SU-DHL-6 (cell line): ENCODE measurements around the gene TNKS1BP1.

ENCODE experiments used
- EZH2phosphoT487 ChIP-seq: fragments of 200-600 bp; sonication (generic), shearing (Covaris generic); conservative IDR thresholded peaks from 2 replicates; pipeline ENCODE4 v1.6.1; 2018; ENCODE audit warnings: mild to moderate bottlenecking, antibody characterized with exemption, low read length, moderate library complexity, mixed read lengths
- TF ChIP-seq, protein P1 (sequence below): fragments of 200-600 bp; sonication (generic); IDR thresholded peaks from one replicate; pipeline ENCODE4 v1.5.1; 2017; ENCODE audit warnings: antibody characterized with exemption, mild to moderate bottlenecking, low read length, moderate library complexity; ENCODE audit not compliant: insufficient read depth, poor library complexity, severe bottlenecking

DNA sequence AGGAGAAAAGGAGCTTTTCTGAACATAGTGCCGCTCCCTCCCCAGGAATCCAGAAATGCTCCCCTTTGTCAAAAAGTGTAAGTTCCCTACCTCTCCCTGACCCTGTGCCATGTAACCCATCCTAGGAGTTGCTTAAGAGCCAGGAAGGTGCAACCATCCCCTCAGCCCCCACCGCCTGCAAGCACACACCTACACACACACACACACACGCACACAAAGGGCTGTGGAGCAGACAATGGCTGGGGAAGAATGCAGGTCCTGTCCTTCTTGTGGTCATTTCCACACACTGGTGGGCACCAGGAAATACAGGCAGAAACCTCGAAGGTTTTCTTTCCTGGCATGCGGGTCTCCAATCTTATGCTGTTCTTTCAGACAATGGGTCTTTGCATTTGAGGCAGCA, 14.6 kb upstream of the TNKS1BP1 start:
- no peak for TF ChIP-seq EZH2phosphoT487
- TF ChIP-seq, protein P1, sequence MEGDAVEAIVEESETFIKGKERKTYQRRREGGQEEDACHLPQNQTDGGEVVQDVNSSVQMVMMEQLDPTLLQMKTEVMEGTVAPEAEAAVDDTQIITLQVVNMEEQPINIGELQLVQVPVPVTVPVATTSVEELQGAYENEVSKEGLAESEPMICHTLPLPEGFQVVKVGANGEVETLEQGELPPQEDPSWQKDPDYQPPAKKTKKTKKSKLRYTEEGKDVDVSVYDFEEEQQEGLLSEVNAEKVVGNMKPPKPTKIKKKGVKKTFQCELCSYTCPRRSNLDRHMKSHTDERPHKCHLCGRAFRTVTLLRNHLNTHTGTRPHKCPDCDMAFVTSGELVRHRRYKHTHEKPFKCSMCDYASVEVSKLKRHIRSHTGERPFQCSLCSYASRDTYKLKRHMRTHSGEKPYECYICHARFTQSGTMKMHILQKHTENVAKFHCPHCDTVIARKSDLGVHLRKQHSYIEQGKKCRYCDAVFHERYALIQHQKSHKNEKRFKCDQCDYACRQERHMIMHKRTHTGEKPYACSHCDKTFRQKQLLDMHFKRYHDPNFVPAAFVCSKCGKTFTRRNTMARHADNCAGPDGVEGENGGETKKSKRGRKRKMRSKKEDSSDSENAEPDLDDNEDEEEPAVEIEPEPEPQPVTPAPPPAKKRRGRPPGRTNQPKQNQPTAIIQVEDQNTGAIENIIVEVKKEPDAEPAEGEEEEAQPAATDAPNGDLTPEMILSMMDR = no peak
